ENCODE measurements around the gene TCIRG1. TPM values are rescaled to one million over a fixed set of nuclear protein-coding genes. Genes with fewer than 3 reads are reported as not detected.

The TCIRG1 gene
- total and polyA plus RNA-seq, 2 of the 13 experiments (the other 11 are each of a cell fraction or from before 2014, with no cell fraction given): 48.0 to 69.6 TPM

DNA sequence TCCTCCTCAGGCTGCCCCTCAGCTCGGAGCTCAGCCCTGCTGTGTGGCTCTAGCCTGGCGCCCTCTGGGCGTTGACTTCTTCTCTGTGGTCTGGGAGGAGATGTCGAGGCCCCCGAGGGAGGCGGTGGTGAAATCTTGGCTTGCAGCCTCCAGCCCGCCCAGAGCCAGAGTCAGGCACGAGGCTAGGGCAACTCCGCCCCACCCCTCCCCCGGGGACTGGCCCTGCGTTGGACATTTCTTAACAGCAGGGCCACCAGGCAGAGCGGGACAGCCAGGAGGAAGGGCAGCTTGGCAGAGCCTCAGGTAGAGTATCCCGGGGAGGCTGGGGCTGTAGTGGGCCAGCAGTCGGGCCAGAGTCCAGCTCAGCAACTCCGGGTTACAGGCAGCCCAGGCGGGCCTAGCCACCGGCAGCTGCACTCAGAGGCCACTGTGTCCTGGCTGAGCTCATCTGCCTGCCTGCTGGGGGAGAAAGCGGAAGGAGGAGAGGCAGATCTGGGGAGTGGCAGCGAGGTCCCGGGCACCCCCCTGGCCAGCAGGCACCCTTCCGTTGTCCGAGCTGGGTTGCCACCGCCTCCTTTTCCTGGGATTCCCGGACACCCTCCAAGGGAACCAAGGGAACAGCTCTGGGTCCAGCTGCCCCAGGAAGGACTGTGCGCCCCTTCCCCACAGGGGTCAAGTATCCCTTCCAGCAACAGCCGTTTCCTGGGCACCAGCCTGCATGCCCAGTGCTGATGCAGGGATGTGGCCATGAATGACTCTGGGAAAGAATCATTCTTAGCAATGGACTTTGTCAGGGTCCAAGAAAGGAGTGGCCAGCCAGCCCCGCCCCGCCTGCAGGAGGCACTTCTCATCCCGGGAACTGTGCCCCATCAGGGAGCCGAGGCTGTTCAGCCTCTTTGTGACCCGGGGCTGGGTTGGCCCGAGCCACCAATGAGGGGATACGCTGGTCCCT is 28.5 kb upstream of the TCIRG1 start, which contains the start of gene ALDH3B1 (continued):
- TF ChIP-seq, protein P1, sequence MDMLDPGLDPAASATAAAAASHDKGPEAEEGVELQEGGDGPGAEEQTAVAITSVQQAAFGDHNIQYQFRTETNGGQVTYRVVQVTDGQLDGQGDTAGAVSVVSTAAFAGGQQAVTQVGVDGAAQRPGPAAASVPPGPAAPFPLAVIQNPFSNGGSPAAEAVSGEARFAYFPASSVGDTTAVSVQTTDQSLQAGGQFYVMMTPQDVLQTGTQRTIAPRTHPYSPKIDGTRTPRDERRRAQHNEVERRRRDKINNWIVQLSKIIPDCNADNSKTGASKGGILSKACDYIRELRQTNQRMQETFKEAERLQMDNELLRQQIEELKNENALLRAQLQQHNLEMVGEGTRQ (IDR thresholded peaks at IDR 0.05; ENCODE audit: low read depth, low read length): no peak
- TF ChIP-seq, protein P1 (CRISPR knock-in tag; IDR thresholded peaks at IDR 0.05; ENCODE audit: borderline replicate concordance): no peak
- TF ChIP-seq, protein P2, sequence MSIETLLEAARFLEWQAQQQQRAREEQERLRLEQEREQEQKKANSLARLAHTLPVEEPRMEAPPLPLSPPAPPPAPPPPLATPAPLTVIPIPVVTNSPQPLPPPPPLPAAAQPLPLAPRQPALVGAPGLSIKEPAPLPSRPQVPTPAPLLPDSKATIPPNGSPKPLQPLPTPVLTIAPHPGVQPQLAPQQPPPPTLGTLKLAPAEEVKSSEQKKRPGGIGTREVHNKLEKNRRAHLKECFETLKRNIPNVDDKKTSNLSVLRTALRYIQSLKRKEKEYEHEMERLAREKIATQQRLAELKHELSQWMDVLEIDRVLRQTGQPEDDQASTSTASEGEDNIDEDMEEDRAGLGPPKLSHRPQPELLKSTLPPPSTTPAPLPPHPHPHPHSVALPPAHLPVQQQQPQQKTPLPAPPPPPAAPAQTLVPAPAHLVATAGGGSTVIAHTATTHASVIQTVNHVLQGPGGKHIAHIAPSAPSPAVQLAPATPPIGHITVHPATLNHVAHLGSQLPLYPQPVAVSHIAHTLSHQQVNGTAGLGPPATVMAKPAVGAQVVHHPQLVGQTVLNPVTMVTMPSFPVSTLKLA (IDR thresholded peaks at IDR 0.05): no peak
- TF ChIP-seq GPN1 (CRISPR knock-in tag; IDR thresholded peaks at IDR 0.05; ENCODE audit: borderline replicate concordance) (no peak), SOX13 (IDR thresholded peaks at IDR 0.05) (no peak), SOX13 (CRISPR knock-in tag; conservative IDR thresholded peaks at IDR 0.05 in 1 of 2, IDR thresholded peaks at IDR 0.05 in 1 of 2) (no peak; a peak in 1 of 4 replicates), FOXK1 (CRISPR knock-in tag; IDR thresholded peaks at IDR 0.05; ENCODE audit: borderline replicate concordance, low read depth) (no peak), ZNF484 (CRISPR knock-in tag; IDR thresholded peaks at IDR 0.05; ENCODE audit: borderline replicate concordance, low read depth) (no peak), ZMYM2 (CRISPR knock-in tag; IDR thresholded peaks at IDR 0.05) (no peak), TOPORS (CRISPR knock-in tag; IDR thresholded peaks at IDR 0.05) (peak; percentile 19; the same call in 1 of the 2 replicates), SSRP1 (CRISPR knock-in tag; IDR thresholded peaks at IDR 0.05) (no peak), KLF11 (CRISPR knock-in tag; IDR thresholded peaks at IDR 0.05) (no peak), JUNB (CRISPR knock-in tag; IDR thresholded peaks at IDR 0.05; ENCODE audit: borderline replicate concordance) (no peak), ZNF773 (CRISPR knock-in tag; IDR thresholded peaks at IDR 0.05; ENCODE audit: borderline replicate concordance) (no peak), SMARCC2 (IDR thresholded peaks at IDR 0.05) (no peak)
- TF ChIP-seq, protein P3, sequence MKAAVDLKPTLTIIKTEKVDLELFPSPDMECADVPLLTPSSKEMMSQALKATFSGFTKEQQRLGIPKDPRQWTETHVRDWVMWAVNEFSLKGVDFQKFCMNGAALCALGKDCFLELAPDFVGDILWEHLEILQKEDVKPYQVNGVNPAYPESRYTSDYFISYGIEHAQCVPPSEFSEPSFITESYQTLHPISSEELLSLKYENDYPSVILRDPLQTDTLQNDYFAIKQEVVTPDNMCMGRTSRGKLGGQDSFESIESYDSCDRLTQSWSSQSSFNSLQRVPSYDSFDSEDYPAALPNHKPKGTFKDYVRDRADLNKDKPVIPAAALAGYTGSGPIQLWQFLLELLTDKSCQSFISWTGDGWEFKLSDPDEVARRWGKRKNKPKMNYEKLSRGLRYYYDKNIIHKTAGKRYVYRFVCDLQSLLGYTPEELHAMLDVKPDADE (CRISPR knock-in tag; IDR thresholded peaks at IDR 0.05): no peak
- TF ChIP-seq, protein P4, sequence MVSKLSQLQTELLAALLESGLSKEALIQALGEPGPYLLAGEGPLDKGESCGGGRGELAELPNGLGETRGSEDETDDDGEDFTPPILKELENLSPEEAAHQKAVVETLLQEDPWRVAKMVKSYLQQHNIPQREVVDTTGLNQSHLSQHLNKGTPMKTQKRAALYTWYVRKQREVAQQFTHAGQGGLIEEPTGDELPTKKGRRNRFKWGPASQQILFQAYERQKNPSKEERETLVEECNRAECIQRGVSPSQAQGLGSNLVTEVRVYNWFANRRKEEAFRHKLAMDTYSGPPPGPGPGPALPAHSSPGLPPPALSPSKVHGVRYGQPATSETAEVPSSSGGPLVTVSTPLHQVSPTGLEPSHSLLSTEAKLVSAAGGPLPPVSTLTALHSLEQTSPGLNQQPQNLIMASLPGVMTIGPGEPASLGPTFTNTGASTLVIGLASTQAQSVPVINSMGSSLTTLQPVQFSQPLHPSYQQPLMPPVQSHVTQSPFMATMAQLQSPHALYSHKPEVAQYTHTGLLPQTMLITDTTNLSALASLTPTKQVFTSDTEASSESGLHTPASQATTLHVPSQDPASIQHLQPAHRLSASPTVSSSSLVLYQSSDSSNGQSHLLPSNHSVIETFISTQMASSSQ (IDR thresholded peaks at IDR 0.05; ENCODE audit: low read depth): no peak
- TF ChIP-seq, protein P4 (CRISPR knock-in tag; IDR thresholded peaks at IDR 0.05; ENCODE audit: borderline replicate concordance): no peak; the same call in 1 of the 2 replicates
- TF ChIP-seq, protein P5, sequence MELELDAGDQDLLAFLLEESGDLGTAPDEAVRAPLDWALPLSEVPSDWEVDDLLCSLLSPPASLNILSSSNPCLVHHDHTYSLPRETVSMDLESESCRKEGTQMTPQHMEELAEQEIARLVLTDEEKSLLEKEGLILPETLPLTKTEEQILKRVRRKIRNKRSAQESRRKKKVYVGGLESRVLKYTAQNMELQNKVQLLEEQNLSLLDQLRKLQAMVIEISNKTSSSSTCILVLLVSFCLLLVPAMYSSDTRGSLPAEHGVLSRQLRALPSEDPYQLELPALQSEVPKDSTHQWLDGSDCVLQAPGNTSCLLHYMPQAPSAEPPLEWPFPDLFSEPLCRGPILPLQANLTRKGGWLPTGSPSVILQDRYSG (CRISPR knock-in tag; IDR thresholded peaks at IDR 0.05): no peak

Measured in HepG2 (cell line).